ENCODE results near the gene KCP.

KCP gene

GRCh38 chr7:128921866-128922440 is 11.4 kb upstream of the KCP start:
- peaks cover 0 to 32% (median 9%) of the 10 kb centered on the region in 5 donors for H3K27me3 ChIP-seq (ENCODE audit: control insufficient read depth in 5 of 5, insufficient read depth in 4 of 5, low read length in 5 of 5)
- H3K36me3 ChIP-seq (ENCODE audit: control insufficient read depth in 5 of 5, insufficient read depth in 5 of 5, low read length in 5 of 5) = no peaks in the 10 kb centered on the region
- no peaks in the 10 kb centered on the region for H3K9me3 ChIP-seq (ENCODE audit: control insufficient read depth in 5 of 5, low read length in 5 of 5)
- H3K4me1 ChIP-seq (ENCODE audit: control insufficient read depth in 5 of 5, insufficient read depth in 5 of 5, low read length in 5 of 5) = peaks cover 0 to 12% (median 0%) of the 10 kb centered on the region in 5 donors
- no peak overlapping the region for H3K4me3 ChIP-seq (ENCODE audit: low read depth in 1 of 5, low read length in 5 of 5)
- no peak overlapping the region for H3K9ac ChIP-seq (ENCODE audit: low read length in 5 of 5)
- no peak overlapping the region for H3K27ac ChIP-seq (ENCODE audit: low read depth, low read length)

GRCh38 chr7:128920913-128921582 is 10.5 kb upstream of the KCP start:
- Histone ChIP-seq H3K27me3 (ENCODE audit: control insufficient read depth in 5 of 5, insufficient read depth in 4 of 5, low read length in 5 of 5) (peaks cover 0 to 38% (median 9%) of the 10 kb centered on the region in 5 donors), H3K27ac (ENCODE audit: low read depth, low read length) (no peak overlapping the region), H3K4me1 (ENCODE audit: control insufficient read depth in 5 of 5, insufficient read depth in 5 of 5, low read length in 5 of 5) (peaks cover 0 to 12% (median 0%) of the 10 kb centered on the region in 5 donors), H3K9ac (ENCODE audit: low read length in 5 of 5) (no peak overlapping the region), H3K9me3 (ENCODE audit: control insufficient read depth in 5 of 5, low read length in 5 of 5) (no peaks in the 10 kb centered on the region), H3K36me3 (ENCODE audit: control insufficient read depth in 5 of 5, insufficient read depth in 5 of 5, low read length in 5 of 5) (no peaks in the 10 kb centered on the region), H3K4me3 (ENCODE audit: low read depth in 1 of 5, low read length in 5 of 5) (no peak overlapping the region)

- Histone ChIP-seq H3K9me3 (ENCODE audit: control insufficient read depth in 5 of 5, low read length in 5 of 5) (no peaks in the 10 kb centered on the region), H3K9ac (ENCODE audit: low read length in 5 of 5) (no peak overlapping the region), H3K27me3 (ENCODE audit: control insufficient read depth in 5 of 5, insufficient read depth in 4 of 5, low read length in 5 of 5) (peaks cover 3 to 42% (median 14%) of the 10 kb centered on the region in 5 donors), H3K36me3 (ENCODE audit: control insufficient read depth in 5 of 5, insufficient read depth in 5 of 5, low read length in 5 of 5) (no peaks in the 10 kb centered on the region), H3K4me3 (ENCODE audit: low read depth in 1 of 5, low read length in 5 of 5) (no peak overlapping the region), H3K27ac (ENCODE audit: low read depth, low read length) (no peak overlapping the region), H3K4me1 (ENCODE audit: control insufficient read depth in 5 of 5, insufficient read depth in 5 of 5, low read length in 5 of 5) (peaks cover 0 to 17% (median 5%) of the 10 kb centered on the region in 5 donors)
These were observed 9.6 kb upstream of the KCP start for GRCh38 chr7:128919881-128920799.

- H3K36me3 ChIP-seq (ENCODE audit: control insufficient read depth in 5 of 5, insufficient read depth in 5 of 5, low read length in 5 of 5) = no peaks in the 10 kb centered on the region
- no peaks in the 10 kb centered on the region for H3K9me3 ChIP-seq (ENCODE audit: control insufficient read depth in 5 of 5, low read length in 5 of 5)
- no peak overlapping the region for H3K27ac ChIP-seq (ENCODE audit: low read depth, low read length)
- H3K9ac ChIP-seq (ENCODE audit: low read length in 5 of 5) = no peak overlapping the region
- H3K27me3 ChIP-seq (ENCODE audit: control insufficient read depth in 5 of 5, insufficient read depth in 4 of 5, low read length in 5 of 5) = peaks cover 7 to 49% (median 20%) of the 10 kb centered on the region in 5 donors
- no peak overlapping the region for H3K4me3 ChIP-seq (ENCODE audit: low read depth in 1 of 5, low read length in 5 of 5)
- peaks cover 0 to 17% (median 6%) of the 10 kb centered on the region in 5 donors for H3K4me1 ChIP-seq (ENCODE audit: control insufficient read depth in 5 of 5, insufficient read depth in 5 of 5, low read length in 5 of 5)
These were observed 8.7 kb upstream of the KCP start for GRCh38 chr7:128919241-128919640.

- Histone ChIP-seq H3K9me3 (ENCODE audit: control insufficient read depth in 5 of 5, low read length in 5 of 5) (no peaks in the 10 kb centered on the region), H3K36me3 (ENCODE audit: control insufficient read depth in 5 of 5, insufficient read depth in 5 of 5, low read length in 5 of 5) (no peaks in the 10 kb centered on the region), H3K9ac (ENCODE audit: low read length in 5 of 5) (no peak overlapping the region), H3K4me1 (ENCODE audit: control insufficient read depth in 5 of 5, insufficient read depth in 5 of 5, low read length in 5 of 5) (peaks cover 0 to 17% (median 6%) of the 10 kb centered on the region in 5 donors), H3K27me3 (ENCODE audit: control insufficient read depth in 5 of 5, insufficient read depth in 4 of 5, low read length in 5 of 5) (peaks cover 11 to 50% (median 26%) of the 10 kb centered on the region in 5 donors), H3K27ac (ENCODE audit: low read depth, low read length) (no peak overlapping the region), H3K4me3 (ENCODE audit: low read depth in 1 of 5, low read length in 5 of 5) (no peak overlapping the region)
These were observed 7.6 kb upstream of the KCP start for GRCh38 chr7:128918016-128918665.

- no peaks in the 10 kb centered on the region for H3K36me3 ChIP-seq (ENCODE audit: control insufficient read depth in 5 of 5, insufficient read depth in 5 of 5, low read length in 5 of 5)
- peaks cover 11 to 44% (median 26%) of the 10 kb centered on the region in 5 donors for H3K27me3 ChIP-seq (ENCODE audit: control insufficient read depth in 5 of 5, insufficient read depth in 4 of 5, low read length in 5 of 5)
- peaks cover 0 to 17% (median 6%) of the 10 kb centered on the region in 5 donors for H3K4me1 ChIP-seq (ENCODE audit: control insufficient read depth in 5 of 5, insufficient read depth in 5 of 5, low read length in 5 of 5)
- no peak overlapping the region for H3K9ac ChIP-seq (ENCODE audit: low read length in 5 of 5)
- H3K9me3 ChIP-seq (ENCODE audit: control insufficient read depth in 5 of 5, low read length in 5 of 5) = no peaks in the 10 kb centered on the region
- no peak overlapping the region for H3K4me3 ChIP-seq (ENCODE audit: low read depth in 1 of 5, low read length in 5 of 5)
- no peak overlapping the region for H3K27ac ChIP-seq (ENCODE audit: low read depth, low read length)
These were observed 6.6 kb upstream of the KCP start for GRCh38 chr7:128917122-128917521.

- H3K9me3 ChIP-seq (ENCODE audit: control insufficient read depth in 5 of 5, low read length in 5 of 5) = no peaks in the 10 kb centered on the region
- H3K4me3 ChIP-seq (ENCODE audit: low read depth in 1 of 5, low read length in 5 of 5) = no peak overlapping the region
- H3K27ac ChIP-seq (ENCODE audit: low read depth, low read length) = no peak overlapping the region
- H3K4me1 ChIP-seq (ENCODE audit: control insufficient read depth in 5 of 5, insufficient read depth in 5 of 5, low read length in 5 of 5) = peaks cover 0 to 23% (median 6%) of the 10 kb centered on the region in 5 donors
- H3K27me3 ChIP-seq (ENCODE audit: control insufficient read depth in 5 of 5, insufficient read depth in 4 of 5, low read length in 5 of 5) = peaks cover 11 to 40% (median 21%) of the 10 kb centered on the region in 5 donors
- no peaks in the 10 kb centered on the region for H3K36me3 ChIP-seq (ENCODE audit: control insufficient read depth in 5 of 5, insufficient read depth in 5 of 5, low read length in 5 of 5)
- H3K9ac ChIP-seq (ENCODE audit: low read length in 5 of 5) = no peak overlapping the region
These were observed 6.1 kb upstream of the KCP start for GRCh38 chr7:128916643-128916915.

- no peak overlapping the region for H3K27ac ChIP-seq (ENCODE audit: low read depth, low read length)
- H3K27me3 ChIP-seq (ENCODE audit: control insufficient read depth in 5 of 5, insufficient read depth in 4 of 5, low read length in 5 of 5) = peaks cover 11 to 43% (median 19%) of the 10 kb centered on the region in 5 donors
- H3K36me3 ChIP-seq (ENCODE audit: control insufficient read depth in 5 of 5, insufficient read depth in 5 of 5, low read length in 5 of 5) = no peaks in the 10 kb centered on the region
- H3K9me3 ChIP-seq (ENCODE audit: control insufficient read depth in 5 of 5, low read length in 5 of 5) = no peaks in the 10 kb centered on the region
- peak overlapping the region in 2 of 5 donors; percentile 36 to 47 for H3K4me3 ChIP-seq (ENCODE audit: low read depth in 1 of 5, low read length in 5 of 5)
- H3K9ac ChIP-seq (ENCODE audit: low read length in 5 of 5) = no peak overlapping the region
- H3K4me1 ChIP-seq (ENCODE audit: control insufficient read depth in 5 of 5, insufficient read depth in 5 of 5, low read length in 5 of 5) = peaks cover 0 to 28% (median 12%) of the 10 kb centered on the region in 5 donors
These were observed 5.5 kb upstream of the KCP start for GRCh38 chr7:128915841-128916642.

GRCh38 chr7:128915271-128915819 is 4.8 kb upstream of the KCP start:
- peak overlapping the region in 2 of 5 donors; percentile 36 to 47 for H3K4me3 ChIP-seq (ENCODE audit: low read depth in 1 of 5, low read length in 5 of 5)
- H3K27ac ChIP-seq (ENCODE audit: low read depth, low read length) = no peak overlapping the region
- peaks cover 11 to 36% (median 16%) of the 10 kb centered on the region in 5 donors for H3K27me3 ChIP-seq (ENCODE audit: control insufficient read depth in 5 of 5, insufficient read depth in 4 of 5, low read length in 5 of 5)
- H3K4me1 ChIP-seq (ENCODE audit: control insufficient read depth in 5 of 5, insufficient read depth in 5 of 5, low read length in 5 of 5) = peaks cover 0 to 32% (median 17%) of the 10 kb centered on the region in 5 donors
- H3K36me3 ChIP-seq (ENCODE audit: control insufficient read depth in 5 of 5, insufficient read depth in 5 of 5, low read length in 5 of 5) = no peaks in the 10 kb centered on the region
- H3K9me3 ChIP-seq (ENCODE audit: control insufficient read depth in 5 of 5, low read length in 5 of 5) = no peaks in the 10 kb centered on the region
- no peak overlapping the region for H3K9ac ChIP-seq (ENCODE audit: low read length in 5 of 5)

Measured in subcutaneous abdominal adipose tissue (tissue), 5 donors.